GM18867 (cell line): ENCODE results near the gene COX6B2.

Source experiments
- ATAC-seq: cut with Tn5 transposase; IDR thresholded peaks from one replicate; pipeline ENCODE4 v1.9.1; 2021; ENCODE audit warnings: mild to moderate bottlenecking, moderate library complexity; ENCODE audit not compliant: unreplicated experiment

COX6B2 gene

DNA sequence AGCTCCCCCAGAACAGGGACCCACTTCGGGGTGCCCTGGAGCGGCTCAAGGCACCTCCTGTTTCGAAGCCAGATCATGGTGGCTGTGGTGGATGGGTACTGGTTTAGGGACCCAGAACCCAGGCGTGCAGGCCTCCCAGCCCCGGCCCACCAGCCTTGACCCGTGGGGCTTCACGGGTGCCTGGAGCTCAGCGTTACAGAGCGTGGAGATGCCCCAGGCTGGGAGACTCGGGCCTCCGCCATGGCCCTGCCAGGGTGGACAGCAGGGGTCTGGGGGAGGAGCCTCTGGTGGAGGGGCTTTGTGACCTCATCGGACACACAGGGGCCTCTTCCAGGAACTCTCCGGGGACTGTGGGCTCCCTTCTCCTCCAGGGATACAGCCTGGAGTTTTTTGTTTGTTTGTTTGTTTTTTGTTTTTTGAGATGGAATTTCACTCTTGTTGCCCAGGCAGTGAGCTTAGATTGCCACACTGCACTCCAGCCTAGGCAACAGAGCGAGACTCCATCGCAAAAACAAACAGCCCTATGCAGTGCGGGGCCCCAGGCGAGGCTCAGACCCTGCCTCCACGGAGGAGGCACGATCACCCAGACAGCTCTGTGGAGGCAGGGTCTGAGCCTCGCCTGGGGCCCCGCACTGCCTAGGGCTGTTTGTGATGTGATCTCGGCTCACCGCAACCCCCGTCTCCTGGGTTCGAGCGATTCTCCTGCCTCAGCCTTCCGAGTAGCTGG lies 8.6 kb upstream of the COX6B2 start, which contains the start of gene GARIN5B:
Gene GARIN5B, minus strand, starts transcription at position 271 of the 727 bp plus-strand sequence. Its CDS starts 194 bp downstream, at position 77.
- no peak for ATAC-seq

DNA sequence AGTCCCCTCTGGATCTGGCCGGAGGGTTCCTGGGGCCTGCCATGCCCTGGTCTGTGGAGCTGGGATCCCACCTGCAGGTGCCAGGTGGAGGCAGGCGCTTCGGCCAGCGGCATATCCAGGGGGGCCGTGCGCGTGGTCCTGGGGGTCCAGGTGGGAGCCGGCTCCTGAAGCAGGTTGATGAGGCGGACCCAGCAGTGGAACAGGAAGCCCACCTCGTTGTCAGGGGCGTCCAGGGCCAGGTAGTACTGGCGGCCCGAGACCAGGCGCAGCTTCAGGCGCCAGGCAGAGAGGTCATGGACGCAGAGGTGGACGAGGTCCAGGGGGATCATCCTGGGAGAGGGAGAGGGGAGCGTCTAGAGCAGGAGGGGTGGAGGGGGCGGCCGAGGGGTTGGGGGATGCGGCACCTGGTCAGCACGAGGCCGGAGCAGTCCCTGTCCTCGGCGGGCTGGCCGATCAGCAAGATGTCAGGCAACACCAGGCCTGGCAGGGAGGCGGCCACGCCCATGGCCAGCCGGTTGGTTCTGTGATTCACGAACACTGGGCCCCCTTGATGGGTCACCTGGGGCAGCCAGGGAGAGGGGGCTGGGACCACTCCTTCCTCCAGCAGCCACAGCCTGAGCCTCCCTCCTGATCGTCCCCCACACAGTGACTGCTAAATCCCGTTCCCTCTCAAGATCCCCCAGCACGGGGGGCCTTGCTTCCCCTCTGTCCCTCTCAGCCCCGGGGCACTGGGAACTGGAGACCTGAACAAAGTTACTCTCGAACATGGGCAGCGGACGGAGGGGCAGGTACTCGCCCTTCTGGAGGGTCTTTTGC lies 7.9 kb upstream of the COX6B2 start:
- no peak for ATAC-seq

DNA sequence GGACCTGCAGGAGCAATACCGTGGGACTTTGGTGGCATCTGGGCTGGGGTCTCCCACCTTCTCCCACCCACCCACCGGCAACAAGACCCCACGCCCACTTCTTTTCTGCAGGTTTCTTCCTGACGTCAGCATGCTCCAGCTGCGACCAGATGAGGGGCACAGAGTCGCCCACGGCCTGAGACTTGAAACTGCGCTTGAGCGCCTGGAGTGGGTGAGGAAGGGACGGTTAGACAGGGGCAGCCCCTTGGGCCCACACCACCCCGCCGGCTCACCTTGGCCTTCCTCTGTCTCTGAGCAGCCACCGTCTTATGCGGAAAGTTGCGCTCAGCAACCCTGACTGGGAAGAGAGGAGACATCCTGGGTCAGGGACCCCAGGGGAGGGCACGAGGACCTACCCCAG lies 6.4 kb upstream of the COX6B2 start:
- ATAC-seq: no peak

DNA sequence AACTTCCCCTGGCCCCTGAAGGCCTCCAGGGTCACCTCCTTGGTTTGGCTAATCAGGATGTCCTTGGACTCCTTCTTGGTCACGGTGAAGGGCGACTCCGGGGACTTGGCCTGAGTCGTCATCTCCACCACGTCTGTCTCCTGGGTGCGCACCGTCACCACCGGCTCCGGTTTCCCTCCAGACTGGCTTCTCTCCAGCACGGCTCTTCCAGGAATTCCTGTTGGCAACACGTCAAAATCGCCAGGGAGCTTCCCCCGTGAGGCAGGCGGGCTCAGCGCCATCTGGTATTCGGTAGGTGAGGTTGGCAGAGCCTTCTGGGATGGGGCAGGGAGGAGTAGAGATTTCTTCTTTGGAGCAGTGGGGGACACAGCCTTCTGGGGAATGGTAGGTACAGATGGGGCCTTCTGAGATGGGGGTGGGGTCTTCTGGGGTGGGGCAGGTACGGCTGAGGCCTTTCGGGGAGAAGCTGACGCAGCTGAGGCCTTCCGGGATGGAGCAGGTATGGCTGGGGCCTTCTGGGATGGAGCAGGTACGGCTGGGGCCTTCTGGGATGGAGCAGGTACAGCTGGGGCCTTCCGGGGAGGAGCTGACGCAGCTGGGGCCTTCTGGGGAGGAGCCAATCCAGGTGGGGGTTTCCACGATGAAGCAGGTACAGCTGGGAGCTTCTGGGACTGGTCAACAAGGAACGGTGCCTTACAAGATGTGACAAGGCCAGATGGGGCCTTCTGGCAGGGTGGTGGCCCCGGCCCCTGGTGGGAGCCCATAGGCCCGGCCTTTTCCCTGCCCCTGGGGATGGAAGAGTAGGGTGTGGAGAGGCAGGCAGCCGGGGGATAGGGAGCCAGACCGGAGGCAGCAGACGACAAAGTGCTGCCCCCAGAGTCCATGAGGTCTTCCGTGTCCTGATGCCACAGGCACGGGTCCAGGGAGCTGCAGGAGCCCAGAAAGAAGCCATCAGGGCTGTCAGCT lies 4.7 kb upstream of the COX6B2 start:
- no peak for ATAC-seq

DNA sequence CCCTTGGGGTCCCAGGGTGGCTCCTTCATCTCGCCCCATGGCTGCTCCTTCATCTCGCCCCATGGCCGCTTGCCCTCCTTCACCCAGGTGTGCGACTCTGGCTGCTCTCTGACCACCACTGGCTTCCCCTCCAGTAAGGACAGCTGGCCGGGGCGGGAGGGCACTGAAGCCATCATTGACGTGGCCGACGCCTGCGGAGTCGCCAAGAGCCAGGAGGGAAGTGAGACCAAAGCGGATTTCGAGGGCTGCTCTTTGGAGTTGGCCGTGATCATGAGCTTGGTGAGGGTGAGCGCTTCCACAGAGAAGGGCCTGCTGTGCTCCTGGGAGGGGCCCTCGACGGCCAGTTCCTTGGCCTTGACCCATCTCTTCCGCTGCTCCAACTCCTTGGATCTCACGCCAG lies 4.0 kb upstream of the COX6B2 start:
- no peak for ATAC-seq

DNA sequence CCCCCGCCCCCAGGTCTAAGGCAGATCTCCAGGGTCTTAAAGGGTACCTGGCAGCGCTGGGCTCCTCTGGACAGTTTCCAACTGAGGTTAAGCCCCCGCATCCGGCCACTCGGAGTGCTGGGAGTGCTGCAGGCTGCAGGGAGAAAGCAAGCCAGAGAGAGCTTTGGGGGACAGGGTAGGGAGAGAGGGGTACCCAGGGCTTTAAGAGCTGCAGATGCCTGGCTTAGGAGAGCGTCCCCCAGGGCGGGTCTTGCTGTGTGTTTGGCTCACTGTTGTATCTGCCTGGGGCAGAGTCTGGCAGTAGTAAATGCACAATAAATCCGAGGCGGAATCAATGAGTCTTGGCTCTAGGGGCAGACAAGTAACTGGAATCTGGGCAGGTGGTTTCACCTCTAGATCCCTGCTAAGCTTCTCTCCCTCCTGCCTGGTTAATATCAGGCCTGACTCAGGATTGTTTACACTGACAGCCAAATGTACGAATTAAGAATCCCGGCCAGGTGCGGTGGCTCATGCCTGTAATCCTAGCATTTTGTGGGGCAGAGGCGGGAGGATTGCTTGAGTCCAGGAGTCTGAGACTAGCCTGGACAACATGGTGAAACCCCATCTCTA lies 798 bp upstream of the COX6B2 start:
- no peak for ATAC-seq

DNA sequence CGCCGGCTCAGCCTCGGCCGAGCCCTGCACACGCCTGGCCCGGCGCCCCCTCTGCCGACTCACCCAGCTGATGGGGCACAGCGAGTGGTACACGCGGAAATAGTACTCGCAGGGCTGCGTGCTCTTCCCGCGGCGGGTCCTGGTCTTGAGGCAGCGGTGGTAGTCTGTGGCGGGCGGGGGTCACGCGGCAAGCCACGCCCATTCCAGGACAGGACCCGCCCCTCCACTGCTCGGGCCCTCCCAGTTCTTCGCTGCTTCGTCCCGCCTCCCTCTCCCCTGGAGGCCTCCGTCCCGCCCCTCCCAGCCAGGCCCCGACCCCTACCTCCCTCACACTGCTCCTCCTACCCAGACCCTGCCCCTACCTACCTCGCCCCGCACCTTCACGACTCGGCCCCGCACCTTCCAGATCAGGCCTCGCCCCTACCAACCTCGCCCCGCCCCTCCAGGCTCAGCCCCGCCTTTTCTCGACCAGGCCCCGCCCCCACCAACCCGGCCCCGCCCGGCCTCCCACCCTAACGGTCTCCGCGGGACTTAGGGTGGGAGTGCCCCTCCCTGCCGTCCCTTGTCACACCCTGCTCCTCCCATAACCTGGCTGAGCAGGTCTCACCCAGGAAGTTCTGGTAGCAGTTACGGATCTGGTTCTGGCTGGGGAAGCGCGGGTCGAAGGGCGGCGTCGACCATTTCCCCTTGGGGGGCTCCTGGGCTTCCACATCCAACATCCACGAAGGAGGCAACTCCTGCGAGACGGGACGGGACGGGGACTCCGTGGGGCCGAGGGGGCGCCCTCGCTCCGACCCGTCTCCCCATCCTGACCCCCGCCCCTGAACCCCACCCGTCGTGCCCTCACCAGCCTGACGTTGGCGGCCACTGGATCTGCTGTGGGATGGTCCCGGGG lies 469 bp downstream of the COX6B2 start:
- ATAC-seq: no peak

DNA sequence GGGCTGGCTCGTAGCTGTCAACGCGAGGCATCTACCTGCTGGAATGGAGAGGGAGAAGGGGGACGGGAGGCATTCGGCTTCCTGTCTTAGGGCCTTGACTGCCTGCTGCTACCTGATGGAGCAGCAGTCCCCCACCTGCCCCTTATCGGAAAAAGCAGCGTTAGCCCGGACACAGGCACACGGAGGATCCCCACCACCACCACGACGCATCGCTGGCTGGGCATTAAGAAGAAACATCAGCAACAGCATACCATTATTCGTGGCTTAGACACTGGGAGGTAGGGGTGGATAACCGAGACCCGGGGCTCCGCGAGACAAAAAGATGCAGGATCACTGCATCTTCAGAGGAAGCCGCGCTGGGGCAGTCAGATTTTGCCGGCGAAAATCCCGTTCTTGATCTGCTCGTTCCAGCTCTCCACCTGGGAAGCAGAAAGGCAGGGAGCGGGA lies 1.1 kb downstream of the COX6B2 start:
- no peak for ATAC-seq

DNA sequence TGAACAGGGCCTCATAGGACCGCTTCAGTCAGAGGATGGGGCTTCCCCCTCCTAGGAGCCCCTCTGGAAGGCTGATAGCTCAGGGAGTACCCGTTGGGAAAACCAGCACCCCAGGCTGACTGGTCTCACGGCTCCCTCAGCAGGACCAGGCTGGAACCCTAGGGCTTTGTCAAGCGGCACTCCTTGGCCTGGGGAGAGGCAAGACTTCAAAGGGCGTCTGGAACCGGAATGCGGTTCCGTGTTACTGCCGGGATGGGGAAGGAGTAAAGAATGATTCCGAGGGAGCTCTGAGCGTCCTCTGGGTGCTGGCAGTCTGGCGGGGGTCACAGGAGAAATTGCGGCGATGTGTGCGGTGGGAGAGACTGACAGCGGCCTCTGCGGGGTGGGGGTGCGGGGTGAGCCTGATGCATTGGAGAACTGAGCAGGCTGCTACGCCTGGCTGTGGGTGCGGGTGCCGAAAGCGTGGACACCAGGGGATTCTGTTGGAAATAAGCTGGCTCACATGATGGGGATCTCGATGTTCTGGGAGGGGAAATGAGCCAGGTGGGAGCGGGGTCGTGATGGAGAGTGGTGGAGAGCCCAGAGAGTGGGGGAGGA lies 1.9 kb downstream of the COX6B2 start:
- ATAC-seq: no peak

DNA sequence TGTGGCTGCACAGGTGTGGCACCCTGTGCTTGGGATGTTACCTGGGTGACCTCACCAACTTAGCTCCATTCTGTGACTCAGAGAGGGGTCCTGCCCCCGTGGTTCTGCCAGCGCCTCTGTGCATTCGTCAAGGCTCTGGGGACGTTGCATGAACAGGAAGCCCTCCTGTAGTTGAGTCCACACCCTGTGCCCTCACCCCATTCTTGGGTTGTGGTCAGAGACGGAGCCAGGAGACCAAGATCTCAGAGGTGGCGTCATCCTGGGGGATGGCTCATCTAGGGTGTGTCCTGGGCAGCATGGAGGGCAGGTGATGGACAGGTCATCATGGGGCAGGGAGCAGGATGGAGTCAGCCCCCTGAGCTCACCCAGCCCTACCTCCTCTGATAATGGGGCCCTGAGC lies 2.5 kb downstream of the COX6B2 start:
- ATAC-seq: no peak

DNA sequence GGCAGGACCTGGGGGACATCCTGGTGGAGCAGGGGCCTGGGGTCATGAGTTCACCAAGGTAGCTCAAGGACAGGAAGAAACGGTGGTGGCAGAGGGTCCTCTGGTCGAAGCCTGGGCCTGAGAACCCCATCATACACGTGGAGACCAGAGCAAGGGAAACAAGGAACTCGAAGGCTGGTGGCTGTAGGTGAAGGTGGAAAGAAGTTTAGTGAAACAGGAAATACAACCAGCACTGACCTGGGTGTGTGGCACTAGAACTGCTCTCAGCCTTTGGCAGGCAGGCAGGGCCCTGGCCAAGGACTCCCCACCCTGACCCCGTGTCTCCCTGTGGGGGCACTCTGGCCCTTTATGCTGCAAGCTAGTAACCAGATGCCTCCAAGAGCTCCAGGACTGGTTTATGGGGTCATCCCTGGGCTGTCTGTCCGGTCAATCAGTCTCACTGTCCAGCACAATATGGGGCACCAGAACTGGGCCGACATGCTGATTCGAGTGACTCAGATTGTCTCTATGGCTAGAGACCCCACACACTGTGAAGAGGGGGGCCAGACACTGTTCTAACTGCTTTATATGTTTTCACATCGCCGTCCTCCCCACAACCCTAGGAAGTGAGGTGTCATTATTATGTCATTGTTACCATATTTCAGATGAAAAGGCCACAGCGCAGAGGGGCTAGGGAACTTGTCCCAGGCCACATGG lies 3.8 kb downstream of the COX6B2 start:
- no peak for ATAC-seq

DNA sequence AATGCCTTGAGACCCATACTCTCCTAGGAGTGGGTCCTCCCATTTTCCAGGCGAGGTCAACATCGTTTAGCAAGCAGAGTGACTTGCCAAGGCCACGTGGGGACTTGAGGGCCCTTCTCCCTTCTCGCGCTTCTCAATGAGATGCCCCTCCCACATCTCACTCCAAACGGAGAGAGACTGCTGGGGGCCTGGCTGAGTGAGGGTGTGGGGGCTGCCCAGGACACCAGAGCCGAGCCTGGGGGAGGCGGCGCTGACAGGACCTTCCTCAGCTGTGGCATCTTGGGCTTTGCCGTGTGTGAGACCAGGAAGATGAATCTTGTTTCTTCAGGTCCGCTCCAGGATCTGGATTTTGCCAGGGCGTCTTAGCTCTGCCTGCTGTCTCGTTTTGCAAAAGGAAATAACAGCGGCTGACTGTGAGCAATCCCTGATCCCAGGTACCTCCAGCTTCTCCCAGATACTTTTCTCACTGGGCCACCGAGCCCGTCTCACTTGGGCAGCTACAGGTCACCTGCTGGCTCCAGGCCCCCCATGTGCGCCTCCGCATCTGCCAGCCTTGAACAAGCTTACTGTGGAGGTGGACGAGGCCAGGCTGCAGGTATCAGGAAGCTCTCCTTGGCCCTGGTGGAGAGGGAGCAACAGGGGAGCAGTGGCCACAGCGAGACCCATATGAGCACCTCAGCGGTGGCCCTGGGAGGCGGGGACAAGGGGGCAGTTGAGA lies 6.0 kb downstream of the COX6B2 start:
- ATAC-seq: no peak

DNA sequence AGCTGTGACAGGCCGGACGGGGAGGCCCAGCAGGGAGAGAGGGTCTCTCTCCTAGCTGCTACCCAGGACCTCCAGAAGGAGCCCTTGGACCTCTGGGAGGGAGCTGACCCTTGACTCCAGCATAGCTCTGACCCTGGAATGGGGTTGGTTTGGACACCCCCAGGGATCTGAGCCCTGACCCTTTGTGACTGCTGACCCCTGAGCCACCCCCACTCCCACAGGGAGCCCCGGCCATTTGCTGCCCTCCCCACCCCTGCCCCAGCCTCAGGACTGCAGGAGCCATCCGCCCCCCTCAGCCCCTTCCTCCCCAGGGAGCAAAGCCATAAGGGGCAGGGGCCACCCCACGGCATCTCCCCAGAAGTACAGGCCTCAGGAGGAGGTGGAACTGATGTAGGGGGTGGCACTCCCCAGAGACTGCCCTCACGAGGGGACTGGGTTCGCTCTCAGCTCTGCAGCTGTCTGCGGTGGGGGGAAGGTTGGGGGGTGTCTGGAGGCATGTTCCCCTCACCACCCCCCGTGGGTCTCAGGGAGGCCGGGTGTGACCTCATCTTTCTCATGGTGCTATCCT lies 7.0 kb downstream of the COX6B2 start:
- no peak for ATAC-seq

DNA sequence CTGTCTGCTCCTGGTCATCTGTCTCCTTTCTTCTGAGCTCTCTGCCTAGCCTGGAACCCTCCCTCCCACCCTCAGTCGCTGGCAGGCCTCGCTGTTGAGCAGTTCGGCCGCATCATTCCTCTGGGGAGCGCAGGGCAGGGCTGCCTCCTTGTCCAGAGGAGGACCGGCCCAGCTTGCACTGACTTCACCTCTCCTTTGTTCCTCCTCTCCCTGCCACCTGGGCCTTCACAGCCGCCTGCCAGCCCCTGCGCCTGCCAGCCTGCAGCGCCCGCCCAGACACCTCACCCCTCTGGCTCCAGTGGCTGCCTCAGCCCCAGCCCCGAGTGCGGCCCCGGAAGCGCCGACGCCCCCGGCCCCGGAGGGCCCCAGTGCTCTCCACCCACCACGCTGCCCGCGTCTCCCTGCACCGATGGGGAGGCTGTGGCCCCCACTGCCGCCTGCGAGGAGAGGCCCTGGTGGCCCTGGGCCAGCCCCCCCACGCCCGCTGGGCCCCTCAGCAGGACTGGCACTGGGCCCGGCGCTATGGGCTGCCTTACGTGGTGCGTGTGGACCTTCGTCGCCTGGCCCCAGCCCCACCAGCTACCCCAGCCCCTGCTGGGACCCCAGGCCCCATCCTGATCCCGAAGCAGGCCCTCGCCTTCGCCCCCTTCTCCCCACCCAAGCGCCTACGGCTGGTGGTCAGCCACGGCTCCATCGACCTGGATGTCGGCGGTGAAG lies 7.6 kb downstream of the COX6B2 start:
- no peak for ATAC-seq

DNA sequence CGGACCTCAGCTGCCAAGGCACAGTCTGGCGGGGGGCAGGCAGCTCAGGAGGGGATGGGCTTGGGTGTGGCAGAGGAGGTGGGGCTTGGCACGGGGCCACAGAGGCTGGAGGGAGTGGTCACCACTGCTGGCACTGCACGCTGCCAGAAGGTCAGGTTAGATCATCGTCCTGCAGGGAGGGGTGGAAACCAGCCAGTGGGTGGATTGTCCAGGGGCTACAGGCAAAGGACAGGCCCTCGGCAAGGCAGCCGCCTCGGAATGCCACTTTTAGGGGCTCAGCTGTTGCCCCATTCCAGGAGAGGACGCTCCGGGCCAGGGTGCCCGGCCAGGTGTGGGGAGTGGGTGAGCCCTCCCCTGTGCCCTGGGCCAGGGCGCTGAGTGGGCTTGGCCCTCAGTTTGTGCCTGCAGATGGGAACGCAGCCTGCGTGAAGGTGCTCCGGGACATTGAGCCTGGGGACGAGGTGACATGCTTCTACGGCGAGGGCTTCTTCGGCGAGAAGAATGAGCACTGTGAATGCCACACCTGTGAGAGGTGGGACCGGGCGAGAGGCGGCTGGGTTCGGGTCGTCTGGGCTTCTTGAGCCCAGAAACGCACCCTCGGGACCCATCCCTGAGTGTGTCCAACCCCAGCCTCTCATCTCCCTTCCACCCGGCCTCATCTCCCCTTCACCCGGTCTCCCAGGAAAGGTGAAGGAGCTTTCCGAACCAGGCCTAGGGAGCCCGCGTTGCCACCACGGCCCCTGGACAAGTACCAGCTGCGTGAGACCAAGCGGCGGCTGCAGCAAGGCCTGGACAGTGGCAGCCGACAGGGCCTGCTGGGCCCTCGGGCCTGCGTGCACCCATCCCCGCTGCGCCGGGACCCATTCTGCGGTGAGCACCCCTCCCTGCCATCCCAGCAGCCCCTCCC lies 8.4 kb downstream of the COX6B2 start:
- ATAC-seq: no peak
